HG03139 (cell line): ENCODE results near the gene TBX4.
"Not testable (repeated sequence)": the region's sequence is repeated elsewhere in the genome, so short reads cannot be mapped to it uniquely, and the experiment has no call there.

Experiments
- ATAC-seq: cut with Tn5 transposase; IDR thresholded peaks from one replicate; pipeline ENCODE4 v1.9.1; 2021; ENCODE audit not compliant: unreplicated experiment

The TBX4 gene

DNA sequence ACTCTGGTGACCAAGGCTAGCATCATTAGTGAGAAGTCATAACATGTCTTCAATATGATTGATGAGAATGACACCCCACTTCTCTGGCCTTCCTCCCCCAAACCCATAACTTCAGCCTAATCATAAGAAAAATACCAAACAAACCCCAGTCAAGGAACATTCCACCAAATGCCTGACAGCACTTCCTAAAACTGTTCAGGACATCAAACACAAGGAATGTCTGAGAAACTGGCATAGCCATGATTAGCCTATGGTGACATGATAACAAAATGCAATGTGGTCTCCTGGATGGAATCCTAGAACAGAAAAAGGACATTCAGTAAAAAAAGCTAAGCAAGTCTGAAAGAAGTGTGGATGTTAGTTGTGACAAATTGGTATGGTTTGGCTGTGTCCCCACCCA lies 24.7 kb upstream of the TBX4 start:
- ATAC-seq, result no peak

DNA sequence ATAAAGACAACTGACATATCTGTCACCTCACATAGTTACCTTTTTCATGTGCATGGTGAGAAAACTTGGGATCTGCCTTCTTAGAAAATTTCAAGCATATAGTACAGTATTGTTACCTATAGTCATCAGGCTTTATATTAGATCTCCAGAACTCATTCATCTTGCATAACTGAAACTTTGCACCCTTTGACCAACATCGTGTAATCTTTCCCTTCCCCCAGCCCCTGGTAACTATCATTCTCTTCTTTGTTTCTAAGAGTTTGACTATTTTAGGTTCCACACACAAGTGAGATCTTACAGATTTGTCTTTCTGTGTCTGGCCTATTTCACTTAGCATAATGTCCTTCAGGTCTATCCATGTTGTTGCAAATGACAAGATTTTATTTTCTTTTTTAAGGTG lies 22.9 kb upstream of the TBX4 start:
- ATAC-seq, result no peak

DNA sequence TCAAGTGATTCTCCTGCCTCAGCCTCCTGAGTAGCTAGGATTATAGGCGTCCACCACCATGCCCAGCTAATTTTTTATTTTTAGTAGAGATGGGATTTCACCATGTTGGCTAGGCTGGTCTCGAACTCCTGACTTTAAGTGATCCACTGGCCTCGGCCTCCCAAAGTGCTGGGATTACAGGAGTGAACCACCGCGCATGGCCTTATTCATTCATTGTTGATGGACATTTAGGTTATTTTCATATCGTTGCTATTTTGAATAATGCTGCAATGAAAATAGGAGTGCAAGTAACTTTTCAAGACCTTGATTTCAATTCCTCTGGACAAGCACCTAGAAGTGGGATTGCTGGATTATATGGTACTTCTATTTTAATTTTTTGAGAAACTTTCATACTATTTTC lies 22.4 kb upstream of the TBX4 start:
- not testable (repeated sequence) for ATAC-seq

- no peak for ATAC-seq
These were observed 20.5 kb upstream of the TBX4 start for GRCh38 chr17:61431594-61432311.

GRCh38 chr17:61436273-61436672 lies 15.9 kb upstream of the TBX4 start:
- ATAC-seq, result no peak

DNA sequence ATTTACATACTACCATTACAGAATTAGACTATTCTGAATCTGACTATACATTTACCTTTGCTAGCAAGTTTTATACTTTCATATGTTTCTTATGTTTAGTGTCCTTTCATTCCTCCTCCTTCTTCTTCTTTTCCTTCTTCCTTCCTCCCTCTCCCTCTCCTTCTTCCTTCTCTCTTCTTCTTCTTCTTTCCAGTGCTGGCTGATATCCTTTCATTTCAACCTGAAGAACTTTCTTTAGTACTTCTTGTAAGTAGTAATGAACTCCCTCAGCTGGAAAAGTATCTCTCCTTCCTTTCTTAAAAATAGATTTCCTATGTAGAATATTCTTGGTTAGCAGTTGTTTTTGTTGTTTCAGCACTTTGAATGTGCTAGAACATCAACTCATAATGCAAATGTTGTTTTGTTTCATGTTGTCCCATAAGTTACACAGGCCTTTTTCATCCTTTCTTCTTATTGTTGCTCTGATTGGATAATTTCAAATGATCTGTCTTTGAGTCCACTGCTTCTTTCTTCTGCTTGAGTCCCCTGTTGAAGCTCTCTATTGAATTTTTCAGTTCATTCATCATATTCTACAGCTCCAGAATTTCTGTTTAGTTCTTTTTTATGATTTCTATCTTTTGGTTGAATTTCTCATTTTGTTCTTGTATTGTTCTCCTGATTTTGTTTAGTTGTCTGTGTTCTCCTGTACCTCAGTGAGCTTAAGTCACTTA lies 15.1 kb upstream of the TBX4 start:
- ATAC-seq, result no peak

DNA sequence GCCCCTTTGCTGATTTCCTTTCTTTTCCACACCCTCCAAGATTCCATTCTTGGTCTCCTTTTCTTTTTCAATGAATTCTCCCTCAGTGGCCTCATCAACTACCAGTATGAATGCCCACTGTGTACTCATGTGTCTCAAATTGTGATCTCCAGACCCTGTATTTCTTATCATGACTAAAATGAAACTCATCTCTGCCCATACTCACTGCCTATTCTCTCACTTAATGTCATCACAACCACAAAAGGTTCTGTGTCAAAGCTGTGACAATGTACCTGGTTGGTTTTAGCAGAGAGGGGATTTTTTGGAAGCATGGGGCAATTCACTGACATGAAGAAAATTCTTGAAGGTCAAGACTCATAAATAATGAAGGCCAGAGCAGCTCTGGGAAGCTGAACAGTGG lies 11.5 kb upstream of the TBX4 start:
- ATAC-seq, result no peak

DNA sequence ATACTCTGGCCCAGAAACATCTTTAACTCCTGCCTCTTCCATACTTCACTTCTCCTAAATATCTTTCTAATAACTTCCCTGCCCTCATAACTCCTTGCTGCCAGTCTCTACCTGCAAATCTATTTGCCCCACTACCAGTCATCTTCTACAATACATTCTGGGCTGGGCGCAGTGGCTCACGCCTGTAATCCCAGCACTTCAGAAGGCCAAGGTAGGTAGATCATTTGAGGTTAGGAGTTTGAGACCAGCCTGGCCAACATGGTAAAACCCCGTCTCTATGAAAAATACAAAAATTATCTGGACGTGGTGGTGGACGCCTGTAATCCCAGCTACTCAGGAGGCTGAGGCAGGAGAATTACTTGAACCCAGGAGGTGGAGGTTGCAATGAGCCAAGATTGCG lies 10.7 kb upstream of the TBX4 start:
- ATAC-seq, result not testable (repeated sequence)

- ATAC-seq, result no peak
These were observed 10.0 kb upstream of the TBX4 start for GRCh38 chr17:61442136-61442775.

DNA sequence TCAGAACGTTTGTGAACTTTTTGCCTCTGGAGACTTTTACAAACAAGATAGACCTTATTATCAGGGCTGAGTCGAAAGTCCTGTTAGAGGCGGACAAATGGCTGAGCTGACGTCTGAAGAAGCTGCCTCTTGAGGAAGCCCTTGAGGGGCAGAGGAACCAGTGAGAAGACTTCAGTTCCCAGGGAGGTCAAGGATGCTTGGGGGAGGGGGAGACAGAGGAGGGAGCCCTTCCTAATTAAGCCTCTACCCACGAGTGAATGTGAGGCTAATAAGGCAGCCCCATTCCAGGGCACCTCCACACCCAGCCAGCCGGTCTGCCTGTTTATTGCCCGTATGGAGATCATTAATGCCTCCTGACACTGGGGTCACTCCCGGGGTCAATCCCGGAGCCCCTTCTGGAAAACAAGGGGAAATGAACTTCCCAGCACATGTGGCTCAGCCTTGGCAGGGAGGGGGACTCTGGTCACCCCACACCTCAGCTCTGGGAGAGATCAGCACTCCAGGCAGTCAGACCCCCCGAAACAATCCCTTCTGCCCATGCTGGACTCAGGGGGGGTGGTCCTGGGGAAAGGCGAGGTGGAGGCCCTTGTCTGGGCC lies 9.2 kb upstream of the TBX4 start:
- ATAC-seq, result no peak

- no peak for ATAC-seq
These were observed 8.7 kb upstream of the TBX4 start for GRCh38 chr17:61443475-61443882.

GRCh38 chr17:61444075-61444474 lies 8.1 kb upstream of the TBX4 start:
- ATAC-seq, result no peak

- ATAC-seq, result no peak
These were observed 7.4 kb upstream of the TBX4 start for GRCh38 chr17:61444831-61445230.

DNA sequence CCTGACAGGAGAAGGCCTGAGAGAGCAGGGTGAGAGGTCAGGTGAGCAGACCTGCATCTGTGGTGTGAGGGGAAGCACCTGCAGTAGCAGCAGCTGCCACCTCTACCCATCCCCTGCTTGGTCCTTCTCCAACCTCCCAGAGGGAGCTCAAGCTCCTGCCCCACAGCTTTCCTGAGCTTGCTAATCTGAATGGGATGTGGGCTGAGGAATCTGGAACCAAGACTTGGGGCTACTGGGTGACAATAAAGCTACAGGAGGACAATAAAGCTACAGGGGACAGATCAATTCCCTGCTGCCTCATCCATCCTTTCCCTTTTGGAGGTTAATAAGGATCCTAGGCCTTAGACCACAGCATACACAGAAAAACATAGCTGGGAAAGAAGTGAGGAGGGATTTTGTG lies 4.9 kb upstream of the TBX4 start:
- ATAC-seq, result no peak

DNA sequence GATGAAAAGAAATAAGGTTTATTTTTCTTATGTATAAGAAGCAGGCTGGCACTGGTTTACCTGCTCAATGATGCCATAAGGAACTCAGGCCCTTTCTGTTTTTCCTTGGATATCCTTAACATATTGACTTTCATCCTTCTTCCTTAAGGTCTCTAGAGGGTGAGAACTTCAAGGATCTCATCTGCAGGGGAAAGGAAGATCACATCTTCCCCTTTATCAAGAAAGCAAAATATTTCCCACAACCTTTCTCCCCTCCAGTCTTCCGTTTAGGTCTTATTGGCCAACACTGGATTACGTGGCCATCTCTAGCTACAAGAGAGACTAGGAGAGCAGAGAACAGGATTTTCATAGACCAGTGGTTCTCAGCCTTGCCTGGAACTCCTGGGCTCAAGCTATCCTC lies 4.2 kb upstream of the TBX4 start:
- no peak for ATAC-seq

DNA sequence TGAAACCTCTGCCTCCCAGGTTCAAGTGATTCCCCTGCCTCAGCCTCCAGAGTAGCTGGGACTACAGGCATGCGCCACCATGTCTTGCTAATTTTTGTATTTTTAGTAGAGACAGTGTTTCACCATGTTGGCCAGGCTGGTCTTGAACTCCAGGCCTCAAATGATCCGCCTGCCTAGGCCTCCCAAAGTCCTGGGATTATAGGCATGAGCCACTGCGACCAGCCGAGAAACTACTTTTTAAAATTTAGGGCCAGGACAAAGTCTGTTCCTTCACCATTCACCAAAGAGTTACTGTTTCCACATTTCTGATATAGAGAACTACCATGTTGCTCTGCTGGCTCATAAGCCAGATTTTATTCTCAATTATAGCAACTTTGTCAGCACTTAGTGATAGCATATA lies 3.1 kb upstream of the TBX4 start:
- ATAC-seq, result not testable (repeated sequence)

- no peak for ATAC-seq
These were observed 2.2 kb upstream of the TBX4 start for GRCh38 chr17:61449707-61450640.

- ATAC-seq, result no peak
These were observed 1.3 kb upstream of the TBX4 start for GRCh38 chr17:61450641-61451537.

DNA sequence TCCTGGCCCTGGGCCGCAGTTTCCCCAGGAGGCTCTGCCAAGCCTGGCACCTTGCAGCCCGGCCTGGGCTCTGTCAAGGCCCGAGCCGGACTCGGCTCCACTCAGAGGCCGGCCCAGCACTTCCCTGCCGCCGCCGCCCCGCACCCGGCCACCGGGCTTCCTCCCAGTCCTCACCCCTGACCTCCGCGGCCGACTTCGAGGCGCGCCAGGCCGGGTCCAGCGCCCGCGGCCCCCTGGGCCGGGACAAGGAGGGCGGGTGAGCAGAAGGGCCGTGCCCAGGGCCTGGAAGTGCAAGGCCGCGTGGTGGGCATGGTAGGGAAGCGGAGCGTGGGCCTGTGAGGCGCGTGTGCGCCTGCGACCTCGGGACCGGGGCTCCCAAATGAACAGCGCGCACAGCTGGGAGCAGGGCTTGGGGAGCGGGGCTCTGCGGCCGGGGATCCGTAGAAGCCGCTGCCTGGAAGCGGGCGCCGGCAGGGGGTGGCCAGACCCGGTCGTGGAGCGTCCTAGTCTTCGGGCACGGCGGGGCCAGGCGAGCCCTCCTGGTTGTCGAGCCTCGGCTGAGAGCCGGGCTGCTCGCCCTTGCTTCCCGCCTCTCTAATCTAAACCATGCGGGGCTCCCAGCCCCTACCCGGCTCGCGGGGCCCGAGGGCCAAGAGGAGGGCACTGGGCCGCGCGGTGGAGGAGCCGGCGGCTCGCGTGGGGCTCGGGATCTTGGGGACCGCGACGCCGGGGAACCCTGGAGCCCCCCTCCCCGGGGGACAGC lies 503 bp upstream of the TBX4 start:
- no peak for ATAC-seq
